Measurements from ENCODE around the gene C12orf43.

C12orf43 gene

DNA sequence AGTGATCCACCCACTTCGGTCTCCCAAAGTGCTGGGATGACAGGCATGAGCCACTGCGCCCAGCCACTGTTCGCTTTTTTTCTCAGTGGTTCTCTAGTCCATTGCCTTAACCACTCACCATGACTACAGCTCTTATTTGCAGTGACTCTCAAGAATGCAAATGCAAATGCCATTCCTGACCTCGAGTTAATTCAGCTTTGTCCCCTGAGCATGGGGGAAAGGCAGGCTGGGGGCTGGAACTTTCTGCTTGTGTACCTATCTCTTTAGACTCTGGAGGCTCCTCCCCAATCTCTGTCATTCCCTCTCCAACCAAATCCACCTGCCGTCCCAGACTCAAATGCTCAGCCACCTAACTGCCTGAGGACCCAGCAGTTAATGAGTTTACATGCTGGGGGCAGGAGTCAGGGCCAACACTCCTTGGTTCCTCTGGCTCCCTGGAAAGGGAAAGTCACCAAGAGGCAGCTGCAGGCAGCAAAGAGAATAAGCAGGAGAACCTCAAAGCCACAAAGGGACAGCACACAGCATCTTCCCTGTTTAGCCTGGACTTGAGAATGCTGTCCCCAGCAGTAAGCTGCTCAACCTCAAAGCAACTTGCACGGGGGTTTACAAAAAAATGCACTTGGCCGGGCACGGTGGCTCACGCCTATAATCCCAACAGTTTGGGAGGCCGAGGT lies 43.3 kb downstream of the C12orf43 start:
- no peak for DNase-seq

DNA sequence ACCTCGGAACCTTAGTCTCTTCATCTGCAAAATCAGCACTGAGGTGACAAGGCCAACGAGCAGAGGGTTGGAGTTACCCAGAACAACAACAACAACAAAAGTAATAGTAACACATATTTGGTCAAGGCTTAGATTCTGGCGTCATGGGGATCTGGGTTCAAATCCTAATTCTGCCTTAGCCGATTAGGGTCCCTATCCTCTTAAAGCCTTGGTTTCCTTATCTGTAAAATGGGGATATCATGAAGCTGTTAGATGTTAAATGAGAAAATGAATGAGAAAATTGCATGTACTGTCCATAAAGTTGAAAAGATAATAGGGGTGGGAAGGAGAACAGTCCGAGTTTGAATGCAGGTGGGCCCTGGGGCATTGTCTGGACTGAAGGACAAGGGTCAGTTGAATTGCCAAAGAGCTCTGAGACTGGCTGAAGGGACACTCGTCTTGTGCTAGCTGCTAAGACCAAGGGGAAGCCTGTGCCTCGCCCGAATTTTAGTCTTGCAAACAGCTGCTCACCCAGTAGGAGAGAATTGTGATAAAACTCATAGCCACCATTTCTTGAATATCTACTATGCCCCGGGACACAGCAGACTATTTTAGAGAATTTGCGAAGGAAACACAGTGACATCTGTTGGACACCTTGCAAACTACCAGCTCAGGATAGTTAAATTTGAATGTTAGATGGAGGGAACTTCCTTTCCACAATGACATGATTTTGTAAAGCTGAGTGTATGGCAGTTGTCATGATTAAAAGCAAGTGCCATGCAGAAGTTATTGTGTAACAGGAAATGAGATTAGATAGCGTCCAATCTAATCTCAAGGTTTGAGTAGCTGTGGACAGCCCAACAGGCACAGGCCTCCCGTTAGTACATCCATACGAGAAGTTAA lies 44.7 kb downstream of the C12orf43 start:
- DNase-seq: peak; percentile 25

DNA sequence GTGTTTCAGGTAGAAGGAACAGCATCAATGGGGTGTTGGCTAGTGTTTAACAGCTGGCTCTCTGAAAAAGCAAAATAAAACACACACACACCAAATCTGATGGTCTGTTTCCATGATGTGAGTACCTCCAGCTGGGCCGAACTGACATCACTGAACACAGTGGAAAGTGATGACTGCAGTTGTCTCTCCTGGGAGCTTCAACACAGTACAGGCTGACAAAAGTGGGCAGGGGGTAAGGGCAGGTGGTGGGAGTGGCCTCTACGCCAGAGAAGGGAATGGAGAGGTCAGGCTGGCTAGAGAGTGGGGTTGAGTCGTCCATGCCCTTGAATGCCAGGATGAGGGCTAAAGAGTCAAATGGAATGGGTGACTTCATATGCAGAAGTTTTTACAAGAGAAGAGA lies 46.0 kb downstream of the C12orf43 start:
- DNase-seq: no peak

DNA sequence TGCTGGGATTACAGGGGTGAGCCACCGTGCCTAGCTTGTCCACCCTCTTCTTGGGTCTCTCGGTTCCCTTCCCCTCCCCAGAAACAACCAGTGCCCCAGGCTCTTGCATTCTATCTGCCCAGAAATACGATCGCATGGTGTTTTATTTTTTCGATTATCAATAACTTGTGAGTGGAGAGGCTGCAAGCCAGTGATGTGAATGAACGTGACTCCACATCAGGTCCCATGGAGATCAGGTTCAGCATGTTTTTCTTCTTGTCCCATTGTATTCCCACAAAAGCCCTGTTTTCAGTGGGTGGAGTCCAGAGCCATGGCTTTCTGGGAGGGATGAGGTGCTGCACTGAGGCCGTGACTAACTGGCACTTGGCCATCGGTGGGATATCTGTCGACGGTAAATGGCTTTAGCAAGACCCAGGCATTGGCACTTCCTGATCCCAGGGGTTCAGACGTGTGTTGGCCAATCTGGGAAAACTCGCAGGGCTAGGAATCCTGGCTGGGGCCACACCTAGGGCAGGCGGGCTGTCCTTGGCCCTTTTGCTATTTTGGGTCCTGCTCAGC lies 50.7 kb downstream of the C12orf43 start:
- no peak for DNase-seq

DNA sequence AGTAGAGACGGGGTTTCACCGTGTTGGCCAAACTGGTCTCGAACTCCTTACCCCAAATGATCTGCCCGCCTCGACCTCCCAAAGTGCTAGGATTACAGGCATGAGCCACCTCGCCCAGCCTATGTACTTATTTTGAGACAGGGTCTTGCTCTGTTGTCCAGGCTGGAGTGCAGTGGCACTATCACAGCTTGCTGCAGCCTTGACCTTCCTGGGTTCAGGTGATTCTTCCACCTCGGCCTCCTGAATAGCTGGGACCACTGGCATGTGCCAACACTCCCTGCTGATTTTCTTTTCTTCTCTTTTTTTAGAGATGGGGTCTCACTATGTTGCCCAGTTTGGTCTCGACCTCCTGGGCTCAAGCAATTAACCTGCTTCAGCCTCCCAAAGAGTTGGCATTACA lies 52.0 kb downstream of the C12orf43 start:
- no peak for DNase-seq

DNA sequence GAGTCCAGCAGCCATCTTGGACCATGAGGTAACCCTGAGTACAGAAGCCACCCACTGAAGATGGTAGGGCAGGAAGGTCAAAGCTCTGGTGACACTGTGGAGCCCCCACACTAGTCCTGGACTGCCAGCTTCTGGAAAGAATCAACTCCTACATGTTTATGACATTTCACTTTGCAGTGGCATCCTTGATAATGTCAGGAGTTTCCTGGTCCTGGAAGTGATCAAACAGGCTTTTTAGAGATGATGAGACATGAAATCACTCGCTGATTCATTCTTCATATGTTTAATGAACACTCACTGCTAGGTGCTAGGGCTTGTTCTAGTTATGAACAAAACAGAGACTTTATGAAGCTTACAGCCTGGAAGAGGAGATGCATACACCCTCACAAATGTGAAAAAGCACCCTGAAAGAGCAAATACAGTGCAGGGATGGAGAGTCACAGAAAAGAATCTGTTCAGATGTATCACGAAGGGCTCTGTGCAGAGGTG lies 53.7 kb downstream of the C12orf43 start:
- no peak for DNase-seq

DNA sequence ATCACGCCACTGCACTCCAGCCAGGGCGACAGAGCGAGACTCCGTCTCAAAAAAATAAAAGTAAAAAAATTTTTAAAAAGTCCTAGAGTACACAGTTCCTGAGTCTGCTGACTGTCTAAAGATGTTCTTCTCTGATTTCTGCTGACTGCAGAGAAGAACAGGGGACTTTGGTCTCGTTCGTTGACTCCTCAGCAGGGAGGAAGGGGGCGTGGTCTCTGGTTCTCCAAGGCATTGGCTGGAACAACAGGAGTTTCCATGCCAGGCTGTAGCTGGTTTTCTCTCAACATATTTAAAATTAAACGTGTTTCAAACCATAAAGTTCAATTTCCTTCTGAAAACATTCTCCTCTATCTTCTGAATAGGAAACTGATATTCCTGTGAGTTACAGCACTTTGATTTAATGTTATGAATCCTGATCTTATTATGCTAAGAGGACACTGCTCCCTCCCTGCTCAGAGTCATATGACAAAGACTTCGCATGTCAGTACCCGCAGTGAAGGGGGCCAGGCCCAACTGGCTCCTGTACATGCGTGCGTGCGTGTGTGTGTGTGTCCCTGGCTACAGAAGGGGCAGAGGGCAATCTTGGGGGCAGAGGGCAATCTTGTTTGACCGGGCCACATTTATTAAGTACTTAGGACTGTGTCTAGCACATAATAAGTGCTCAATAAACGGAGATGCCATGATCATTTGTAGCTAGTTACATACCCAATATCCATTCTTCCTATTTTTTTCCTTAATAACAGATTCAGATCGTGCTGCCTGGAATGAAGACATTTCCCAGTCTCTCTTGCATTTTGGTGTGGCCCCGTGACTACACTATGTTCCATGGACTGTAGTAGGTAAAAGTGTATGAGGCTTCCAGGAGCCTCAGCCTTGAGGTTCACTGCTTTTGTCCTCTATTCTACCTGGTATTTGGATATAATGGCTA lies 54.4 kb downstream of the C12orf43 start:
- no peak for DNase-seq

DNA sequence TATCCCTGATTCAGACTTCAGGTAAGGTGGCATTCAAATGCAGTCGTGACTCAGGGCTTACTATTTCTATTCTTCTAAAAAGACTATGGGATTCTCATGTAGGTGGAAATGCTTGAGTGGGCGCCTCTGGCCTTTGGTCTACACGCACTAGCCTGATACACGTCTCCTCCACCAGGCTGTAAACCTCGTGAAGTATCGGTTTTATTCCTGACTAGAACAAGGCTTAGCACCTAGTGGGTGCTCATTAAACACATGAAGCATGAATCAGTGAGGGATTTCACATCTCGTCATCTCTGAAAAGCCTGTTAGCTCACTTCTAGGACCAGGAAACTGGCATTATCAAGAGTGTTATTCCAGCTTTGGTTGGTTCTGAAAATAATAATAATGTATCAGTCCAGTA lies 55.6 kb downstream of the C12orf43 start:
- DNase-seq: no peak

DNA sequence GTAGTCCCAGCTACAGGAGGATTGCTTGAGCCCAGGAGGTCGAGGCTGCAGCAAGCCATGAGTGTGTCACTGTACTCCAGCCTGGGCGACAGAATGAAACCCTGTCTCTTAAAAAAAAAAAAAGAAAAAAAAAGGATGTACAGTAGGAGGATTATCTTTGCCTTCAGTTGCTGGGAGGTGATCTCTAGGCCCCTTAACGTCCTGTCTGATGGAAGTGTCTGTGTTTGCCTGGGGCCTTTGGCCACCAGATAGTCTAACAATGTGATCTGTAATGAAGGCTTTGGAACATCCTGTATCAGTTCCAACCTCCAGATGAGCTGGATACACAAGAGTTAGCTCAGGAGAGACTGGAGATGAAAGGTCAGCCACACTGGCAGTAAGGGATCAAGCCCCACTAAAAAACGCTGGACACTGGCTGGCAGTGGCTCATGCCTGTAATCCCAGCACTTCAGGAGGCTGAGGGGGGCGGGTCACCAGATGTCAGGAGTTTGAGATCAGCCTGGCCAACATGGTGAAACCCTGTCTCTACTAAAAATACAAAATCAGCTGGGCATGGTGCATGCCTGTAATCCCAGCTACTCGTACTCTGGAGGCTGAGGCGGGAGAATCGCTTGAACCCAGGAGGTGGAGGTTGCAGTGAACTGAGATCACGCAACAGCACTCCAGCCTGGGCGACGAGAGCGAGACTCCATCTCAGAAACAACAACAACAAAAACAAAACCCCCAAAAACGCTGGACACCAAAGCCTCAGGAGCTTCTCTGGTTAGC lies 57.0 kb downstream of the C12orf43 start:
- DNase-seq: no peak

DNA sequence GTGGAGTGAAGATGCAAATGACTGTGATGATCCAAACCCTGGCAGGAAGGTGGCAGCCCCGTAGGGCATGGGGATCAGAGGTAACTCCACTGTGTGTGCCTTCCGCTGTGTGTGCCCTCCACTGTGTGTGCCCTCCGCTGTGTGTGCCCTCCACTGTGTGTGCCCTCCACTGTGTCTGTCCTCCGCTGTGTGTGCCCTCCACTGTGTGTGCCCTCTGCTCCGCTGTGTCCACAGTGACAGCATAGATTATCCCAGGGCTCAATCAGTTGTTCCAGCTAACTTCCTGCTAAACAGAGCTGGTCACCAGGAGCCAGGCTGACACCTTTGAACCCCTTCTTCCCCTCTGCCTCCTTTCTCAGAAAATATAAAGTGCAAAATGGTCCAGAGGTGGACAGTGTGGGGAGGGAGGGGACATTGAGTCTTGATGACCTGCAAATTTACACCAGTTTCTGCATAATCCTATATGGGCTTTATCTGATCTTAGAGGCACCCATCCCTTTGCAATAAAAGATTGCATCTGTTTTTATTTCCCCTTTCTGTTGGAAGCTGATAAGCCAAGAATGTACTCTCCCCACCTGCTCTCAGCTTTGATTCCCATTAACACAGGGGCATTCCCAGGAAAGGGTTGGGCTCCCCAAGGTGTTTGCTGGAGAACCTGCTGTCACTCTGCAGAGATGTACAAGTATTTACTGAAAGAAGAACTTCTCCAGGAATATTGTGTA lies 59.5 kb downstream of the C12orf43 start:
- no peak for DNase-seq

DNA sequence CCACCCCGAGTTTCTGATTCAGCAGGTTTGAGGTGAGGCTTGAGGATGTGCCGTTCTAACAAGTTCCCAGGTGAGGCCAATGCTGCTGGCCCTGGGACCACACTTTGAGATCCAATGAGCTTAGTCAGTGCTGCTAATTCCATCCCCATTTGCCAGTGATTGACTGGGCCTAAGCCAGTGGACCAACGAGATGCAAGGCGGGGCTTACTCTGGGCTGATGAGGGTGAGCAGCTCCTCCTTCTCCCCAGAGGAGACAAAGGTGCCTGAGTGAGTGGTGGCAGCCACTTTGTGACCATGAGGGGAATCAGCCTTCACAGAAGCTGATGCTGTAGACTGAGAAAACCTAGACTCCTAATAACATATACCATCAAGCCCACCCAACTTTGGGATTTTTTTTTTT lies 61.1 kb downstream of the C12orf43 start:
- DNase-seq: no peak

DNA sequence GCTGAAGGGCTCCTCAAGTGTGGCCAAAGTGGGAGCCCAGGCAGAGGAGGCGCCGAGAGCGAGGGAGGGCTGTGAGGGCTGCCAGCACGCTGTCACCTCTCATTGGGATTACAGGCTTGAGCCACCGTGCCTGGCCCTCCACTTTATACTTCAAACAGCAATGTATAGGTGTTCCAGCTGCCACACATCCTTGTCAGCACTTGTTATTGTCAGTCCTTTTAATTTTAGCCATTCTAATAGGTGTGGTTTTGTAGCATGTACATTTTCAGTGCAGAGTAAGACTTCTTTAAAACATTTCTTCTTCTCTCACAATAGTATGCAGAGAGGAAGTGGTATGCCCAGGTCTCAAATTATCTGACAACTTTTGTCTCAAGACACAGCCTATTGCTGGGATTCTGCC lies 65.5 kb downstream of the C12orf43 start:
- DNase-seq: no peak

Measured in NCI-H1048 (cell line).